ENCODE data around the gene ADGRE1.

DNA sequence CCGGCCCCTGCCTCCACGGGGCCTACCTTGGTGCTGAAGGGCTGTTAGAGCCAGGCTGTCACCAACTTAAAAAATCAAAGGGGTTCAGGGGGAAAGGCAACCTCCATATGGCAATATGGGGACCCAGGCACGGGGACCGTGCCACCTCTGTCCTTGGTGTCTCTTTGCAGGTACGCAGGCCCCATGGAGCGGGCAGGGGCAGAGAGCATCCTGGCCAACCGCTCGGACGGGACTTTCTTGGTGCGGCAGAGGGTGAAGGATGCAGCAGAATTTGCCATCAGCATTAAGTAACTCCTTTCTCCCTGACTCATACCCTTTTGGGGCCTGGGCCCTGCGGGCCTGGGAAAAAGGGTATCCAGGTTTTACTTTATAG is 39.6 kb upstream of the ADGRE1 start:
- TF ChIP-seq, protein P1, sequence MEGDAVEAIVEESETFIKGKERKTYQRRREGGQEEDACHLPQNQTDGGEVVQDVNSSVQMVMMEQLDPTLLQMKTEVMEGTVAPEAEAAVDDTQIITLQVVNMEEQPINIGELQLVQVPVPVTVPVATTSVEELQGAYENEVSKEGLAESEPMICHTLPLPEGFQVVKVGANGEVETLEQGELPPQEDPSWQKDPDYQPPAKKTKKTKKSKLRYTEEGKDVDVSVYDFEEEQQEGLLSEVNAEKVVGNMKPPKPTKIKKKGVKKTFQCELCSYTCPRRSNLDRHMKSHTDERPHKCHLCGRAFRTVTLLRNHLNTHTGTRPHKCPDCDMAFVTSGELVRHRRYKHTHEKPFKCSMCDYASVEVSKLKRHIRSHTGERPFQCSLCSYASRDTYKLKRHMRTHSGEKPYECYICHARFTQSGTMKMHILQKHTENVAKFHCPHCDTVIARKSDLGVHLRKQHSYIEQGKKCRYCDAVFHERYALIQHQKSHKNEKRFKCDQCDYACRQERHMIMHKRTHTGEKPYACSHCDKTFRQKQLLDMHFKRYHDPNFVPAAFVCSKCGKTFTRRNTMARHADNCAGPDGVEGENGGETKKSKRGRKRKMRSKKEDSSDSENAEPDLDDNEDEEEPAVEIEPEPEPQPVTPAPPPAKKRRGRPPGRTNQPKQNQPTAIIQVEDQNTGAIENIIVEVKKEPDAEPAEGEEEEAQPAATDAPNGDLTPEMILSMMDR (IDR thresholded peaks at IDR 0.05) = no peak
- TF ChIP-seq POLR2AphosphoS5 (IDR thresholded peaks at IDR 0.05) = no peak
- no peak for TF ChIP-seq POLR2A (IDR thresholded peaks at IDR 0.05)
- no peak for TF ChIP-seq EP300 (IDR thresholded peaks at IDR 0.05)

Measured in sigmoid colon (tissue), 4 donors.